Fibroblast of gingiva (primary cell): Measurements from ENCODE around the gene ELMO1.

Source experiments
- DNase-seq: peaks from one replicate; pipeline ENCODE4 v3.0.0-alpha.2; 2011; ENCODE audit warnings: low read depth

ELMO1 gene

DNA sequence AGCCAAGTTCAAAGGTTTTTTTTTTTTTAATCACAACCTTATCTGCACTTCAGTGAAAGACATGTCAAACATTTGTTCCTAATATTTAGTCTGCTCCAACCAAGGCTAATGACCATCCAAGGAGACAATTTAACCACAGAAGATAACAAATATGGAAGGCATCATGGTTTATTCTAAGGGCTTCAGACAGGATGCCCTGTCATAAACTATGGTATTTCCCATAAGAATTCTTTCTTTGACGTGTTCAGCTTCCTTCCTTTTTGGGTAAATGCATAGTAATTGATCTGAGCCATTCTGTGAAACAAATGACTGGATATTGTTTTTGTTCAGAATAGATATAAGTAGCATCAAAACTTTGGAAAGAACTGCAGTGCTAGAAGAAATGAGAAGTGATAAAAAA is 397.9 kb downstream of the ELMO1 start:
- DNase-seq = no peak

DNA sequence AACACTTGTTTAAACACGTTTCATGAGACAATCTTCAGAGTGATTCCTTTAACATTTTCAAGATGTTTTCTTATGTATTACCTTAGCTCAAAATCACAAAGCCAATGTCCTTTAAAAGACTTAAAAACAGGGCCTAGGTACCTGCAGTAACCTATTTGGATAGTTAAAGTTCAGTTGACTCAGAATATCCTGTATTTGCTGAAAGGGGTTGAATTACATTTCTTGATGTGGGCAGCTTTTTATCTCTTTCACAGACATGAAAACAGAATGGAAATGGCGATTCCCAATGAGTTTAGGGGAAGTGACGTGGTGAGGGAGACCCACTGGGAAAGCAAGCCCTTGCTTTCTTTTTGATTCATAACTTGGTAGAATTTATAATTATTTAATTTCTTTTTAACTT is 400.0 kb downstream of the ELMO1 start:
- no peak for DNase-seq

DNA sequence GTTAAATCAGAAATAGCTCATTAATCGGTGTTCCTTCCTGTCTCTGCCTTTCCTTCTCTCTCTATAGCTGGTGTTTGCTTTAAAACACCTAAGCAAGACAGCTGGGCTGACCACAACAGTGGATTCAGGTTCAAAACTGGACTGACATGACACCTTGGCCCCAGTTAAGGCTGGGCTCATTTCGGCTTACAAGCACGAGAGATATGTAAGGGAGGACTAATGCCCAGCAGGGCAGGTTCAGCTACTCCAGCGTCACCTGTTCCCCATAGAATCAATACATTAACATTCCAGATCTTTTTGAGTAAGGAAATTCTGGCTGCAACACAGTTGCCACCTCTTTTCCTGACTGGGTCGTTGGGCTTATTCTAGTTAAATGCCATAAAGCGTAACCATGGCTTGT is 401.4 kb downstream of the ELMO1 start:
- no peak for DNase-seq

DNA sequence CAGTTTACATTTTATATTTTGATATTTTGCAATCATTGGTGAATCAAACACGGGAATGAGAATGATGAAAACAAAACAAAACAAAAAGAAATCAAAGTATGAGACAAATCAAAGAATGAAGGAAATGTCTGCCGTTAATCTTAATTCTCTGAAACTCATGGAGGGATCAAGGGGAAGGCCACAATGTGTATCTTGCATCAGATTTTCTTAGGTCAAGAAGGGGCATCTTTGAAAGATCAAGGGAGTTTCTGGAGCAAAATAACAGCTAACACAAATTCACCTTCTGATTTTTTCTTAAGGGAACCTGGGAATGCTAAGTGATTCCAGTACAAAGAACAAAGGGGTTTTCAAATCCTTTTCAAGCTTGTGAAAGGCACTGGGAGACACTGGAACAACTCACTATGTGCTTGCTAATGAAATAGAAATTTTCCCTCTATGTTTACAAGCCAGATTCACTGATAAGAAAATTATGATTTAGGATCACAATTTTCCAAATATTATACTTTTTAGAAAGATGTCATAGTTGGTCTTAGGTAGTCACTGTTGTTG is 402.1 kb downstream of the ELMO1 start:
- no peak for DNase-seq

DNA sequence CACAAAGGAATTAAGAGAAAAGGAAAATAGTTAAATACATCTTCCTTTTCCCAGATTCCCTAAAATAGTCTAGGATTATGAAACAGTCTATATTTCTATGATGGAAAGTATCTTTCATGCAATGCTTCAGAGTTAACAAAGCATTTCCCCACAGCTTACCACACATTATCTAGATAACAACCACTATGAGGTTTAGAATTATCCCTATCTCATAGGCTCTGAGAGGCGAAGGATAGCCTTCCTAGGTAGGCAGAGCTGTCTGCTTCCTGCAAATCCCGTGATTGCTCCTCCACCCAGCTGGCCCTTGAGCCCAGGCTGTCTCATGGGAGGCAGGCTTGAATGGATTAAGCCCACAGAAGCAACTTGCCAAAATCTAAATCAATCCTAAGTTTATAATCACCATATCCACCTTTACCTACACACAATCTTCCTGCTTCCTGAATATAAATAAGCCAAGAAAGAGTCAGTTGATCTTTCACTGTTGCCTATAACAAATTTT is 402.9 kb downstream of the ELMO1 start:
- no peak for DNase-seq

DNA sequence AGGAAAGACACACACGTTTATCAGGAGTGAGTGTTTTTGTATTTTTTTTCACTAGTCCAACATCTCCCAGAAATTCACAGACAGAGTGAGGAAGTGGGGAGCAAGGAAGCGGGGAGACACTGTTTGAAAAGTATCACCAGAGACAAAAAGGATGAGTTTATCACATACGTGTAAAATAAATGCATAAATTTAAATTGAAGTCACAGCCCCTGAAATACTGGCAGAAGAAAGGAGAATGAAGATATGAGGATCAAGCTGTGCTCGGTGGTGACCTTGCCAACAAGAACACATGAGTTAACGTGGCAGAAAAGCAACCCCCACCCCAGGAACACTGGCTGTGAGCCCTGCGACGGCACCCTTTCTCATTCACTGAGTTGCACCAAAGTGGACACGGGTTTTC is 407.2 kb downstream of the ELMO1 start:
- no peak for DNase-seq

DNA sequence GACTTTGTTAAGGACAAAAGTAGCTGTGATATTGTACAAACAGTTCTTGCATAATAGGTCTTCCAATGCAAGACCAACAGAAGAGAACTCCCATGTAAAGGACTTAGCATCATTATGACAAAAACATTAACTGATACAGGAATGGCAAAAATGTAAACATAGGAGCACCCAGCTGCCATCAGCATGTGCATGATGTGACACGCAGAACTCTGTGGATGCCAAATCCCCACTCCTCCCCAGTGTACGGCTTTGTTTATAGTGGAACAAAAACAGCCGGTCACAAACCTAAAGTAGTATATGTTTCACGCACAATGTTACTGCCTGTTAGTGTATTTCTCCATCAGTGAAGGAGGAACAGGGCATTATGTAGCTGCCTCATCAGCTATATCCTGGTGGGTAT is 408.3 kb downstream of the ELMO1 start:
- peak; percentile 32 for DNase-seq

DNA sequence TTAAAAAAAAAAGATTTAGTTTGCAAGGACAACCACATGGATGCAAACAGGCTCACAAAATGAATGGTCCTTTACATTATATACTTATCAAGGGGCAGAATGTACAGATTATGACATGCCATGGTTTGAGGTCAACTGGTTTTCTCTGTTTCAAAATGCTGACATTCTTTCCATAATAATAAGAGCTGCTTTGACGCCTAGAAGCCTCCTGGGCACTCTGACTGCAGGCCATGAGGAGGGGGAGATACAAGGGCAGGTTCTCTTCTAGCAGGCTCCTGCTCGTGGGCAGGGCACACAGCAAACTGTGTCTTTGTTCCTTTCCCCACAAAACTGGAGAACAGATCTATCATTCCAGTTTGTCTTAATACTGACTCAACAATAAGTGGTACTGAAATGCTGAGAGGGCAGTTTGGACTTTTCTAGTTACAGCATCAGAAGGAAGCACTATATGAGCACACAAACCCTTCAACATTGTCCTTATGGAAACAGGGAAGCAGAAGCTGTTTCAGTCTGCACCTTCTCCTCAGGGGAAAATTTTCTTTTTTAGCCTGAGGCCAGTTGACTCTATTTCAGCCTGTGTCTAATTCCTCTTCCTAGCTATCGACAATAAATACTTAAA is 409.4 kb downstream of the ELMO1 start:
- no peak for DNase-seq

DNA sequence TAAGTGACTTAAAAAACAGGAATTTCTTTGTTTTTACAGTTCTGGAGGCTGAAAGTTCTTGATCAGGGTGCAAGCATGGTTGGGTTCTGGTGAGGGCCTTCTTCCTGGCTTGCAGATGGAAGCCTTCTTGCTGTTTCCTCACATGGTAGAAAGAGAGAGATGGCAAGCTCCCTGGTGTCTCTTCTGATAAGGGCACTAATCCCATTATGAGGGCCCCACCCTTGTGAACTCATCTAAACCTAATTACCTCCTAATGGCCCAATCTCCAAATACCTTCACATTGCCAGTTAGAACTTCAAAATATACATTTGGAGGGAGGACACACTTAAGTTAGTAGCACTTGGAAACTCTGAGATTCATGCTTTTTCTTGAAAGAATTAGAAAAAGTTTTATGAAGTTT is 410.0 kb downstream of the ELMO1 start:
- DNase-seq = no peak

DNA sequence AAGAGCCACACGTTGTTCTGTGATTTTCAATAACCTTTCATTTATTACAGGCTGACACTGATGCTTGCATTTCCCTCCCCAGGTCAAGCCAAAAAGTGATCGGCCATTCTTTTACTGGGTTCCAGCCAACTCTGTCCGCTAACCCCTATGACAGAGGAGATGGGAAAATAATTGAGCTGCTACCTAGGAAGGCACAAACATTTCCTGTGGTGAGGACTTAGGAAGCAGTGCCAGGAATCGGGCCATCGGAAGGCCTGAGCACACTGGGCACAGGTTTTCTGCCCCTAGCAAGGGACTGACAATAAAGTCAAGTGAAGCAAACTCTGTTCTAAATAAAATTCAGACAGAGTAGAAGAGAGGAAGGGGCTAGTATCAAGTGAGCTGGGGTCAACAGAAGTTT is 411.4 kb downstream of the ELMO1 start:
- DNase-seq = no peak

DNA sequence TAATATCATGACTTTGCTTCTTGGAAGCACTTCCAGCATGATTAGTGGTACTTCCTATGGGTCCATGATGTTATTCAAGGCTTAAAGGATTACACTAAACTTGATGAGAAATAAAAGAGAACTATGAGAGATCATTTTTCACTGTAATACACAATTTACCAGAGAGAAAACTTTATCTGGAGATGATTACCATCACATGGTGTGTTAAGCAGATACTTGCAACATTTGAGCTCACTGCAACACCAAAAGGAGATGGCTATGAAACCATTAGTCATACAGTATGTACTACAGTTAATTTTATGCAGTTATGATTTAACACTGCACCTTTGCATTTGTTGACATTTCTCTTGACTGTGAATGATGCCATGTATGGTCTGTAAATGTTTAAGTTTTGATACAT is 413.0 kb downstream of the ELMO1 start:
- peak; percentile 69 for DNase-seq

DNA sequence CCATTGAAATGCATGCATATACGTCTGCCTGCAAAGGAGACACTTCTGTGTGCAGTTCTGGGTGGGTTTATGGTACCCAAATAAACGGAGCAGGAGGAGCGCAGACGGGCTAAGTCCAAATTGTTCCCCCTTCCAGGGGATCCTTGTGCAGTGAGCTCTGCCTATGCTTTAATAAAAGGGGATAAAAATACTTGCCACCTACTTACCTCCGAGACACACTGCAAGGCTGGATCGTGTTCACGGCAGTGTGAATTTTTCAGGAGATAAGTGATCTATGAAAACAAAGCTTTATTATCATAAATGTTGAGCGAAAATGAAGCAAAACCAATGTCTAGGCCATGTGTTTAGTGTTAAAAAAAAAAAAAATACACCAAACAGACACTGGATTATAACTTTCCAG is 415.5 kb downstream of the ELMO1 start:
- DNase-seq = no peak

DNA sequence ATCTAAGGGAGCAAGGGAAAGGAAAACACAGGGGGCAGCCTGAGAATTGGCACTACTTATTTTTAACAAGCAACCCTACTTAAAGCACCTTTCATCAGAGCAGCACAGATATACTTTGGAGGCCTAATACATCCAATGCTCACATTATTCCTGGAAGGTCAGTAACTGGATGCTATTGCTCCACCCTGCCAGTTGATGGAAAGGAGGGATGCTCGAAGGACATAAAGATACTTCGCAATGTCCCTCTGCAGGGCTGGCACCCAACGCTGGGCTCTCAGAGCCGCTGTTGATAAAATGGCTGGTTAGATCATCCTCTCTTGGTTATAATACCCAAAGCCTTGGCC is 416.4 kb downstream of the ELMO1 start:
- DNase-seq = no peak

DNA sequence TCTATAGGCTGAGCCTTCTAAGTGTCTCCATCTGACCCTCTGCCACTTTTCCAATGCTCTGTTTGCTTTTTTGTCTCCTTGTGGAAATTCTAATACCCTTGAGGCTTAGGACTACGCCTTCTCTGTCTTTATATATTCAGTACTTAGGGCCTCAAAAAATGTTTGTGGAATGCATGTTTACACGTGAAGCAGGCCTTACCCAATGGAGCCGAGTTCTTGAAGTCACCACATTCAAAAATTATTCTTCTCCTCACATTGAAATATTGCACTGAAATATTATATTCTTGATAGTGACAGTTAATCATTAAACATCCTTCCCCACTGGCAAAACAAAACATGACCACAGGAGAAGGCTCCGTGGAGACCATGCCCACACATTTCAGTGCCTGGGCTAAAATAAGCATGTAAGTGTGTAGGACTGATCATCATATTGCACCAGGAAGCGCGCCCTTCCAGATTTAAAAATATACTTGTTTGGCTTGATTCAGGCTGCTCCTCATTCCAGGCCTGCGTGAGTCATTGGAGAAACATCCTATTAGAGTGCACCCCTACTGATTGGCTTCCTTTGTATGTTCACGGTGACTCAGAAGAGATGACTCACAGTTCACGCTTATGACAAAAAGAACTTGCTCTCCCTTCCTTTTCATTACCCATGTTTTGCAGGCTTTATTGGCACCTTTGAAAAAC is 416.9 kb downstream of the ELMO1 start:
- peak; percentile 98 for DNase-seq

DNA sequence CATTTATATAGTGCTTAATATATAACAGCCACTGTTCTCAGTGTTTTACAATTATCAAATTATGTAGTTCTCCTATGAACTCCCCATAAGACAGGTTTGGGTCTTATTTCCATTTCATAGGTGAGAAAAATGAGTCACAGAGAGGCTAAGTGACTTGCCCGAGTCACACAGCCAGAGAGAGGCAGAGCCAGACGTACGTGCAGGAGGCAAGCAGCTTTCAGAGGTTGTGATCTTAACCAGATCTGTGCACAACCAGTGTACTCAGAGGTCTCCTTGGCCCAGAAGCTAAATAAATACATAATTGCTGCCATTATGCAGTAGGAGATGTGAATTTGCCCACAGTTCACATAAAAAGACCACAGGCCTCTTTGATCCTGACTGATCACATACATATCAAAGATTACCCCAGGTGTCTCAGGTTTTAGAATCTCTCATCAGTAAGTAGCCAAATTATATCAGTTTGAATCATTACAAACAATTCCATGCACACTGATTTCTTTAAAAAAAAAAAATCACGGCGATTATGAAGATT is 419.7 kb downstream of the ELMO1 start:
- no peak for DNase-seq

DNA sequence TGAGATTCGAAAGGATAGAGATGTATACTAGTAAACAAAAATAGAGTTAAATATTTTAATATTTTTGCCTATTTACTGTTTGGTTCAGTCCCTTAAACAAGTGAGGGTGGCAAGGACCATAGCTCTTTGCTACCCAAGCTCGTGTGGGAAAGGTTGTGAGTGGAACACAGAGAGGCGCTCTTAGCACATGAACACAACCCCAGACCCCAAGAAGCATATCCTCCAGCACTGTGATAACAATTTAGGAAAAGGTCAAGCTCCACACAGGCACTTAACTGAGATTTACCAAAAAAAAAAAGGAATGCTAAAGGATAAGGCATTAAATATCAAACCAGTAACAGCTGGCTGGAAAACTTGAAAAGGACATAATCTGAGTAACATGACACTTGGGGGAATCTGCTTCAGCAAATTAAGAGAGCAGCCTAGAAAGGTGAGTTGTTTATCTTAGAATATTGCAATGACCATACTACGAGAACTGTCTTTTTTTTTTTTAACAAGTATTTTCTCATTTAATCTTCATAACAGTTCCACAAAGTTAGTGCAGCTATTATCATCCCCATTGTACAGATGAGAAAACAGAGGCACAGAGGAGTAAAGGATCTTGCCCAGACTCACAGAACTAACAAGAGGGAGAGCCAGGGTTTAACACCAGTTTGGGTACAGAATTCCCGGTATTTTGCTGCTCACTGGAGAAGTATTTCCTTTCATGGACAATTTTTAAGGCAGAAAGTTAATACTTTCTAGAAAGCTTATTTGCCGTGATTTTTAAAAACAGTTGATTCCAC is 420.9 kb downstream of the ELMO1 start:
- DNase-seq = no peak

DNA sequence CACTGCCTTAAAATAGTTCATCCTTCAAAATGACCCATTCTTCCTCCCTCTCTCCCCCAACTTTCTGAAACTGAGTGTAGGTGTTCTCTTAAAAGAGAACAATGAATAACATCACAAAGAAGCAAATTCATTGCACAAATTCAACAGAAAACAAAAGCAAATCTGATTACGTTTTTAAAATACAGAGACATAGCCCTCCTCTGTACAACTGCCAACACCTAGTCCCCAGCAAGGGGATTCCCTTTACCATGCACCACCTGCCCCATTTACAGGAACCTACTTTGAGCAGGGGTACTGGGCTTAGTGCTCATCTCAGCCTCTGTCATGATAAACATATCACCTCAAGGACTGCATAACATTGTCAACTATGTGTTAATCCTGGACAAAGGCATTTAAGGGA is 421.6 kb downstream of the ELMO1 start:
- no peak for DNase-seq

DNA sequence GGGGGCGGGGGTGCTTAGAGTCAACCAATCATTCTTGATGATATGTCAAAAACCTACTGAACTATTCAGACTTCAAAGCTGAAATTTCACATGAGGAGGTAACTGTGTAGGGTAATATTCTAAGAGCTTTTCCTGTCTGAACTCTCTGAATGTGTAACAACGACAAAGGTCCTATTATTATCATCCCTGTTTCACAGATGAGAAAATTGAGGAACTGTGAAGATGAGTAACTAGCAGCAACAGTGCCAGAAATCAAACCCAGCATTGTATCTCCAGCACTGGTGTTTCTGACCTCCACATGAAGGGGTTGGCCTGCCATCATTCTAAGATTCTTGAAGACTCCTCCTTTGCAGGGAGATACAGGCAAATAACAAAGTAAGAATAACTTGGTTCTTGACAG is 429.7 kb downstream of the ELMO1 start:
- no peak for DNase-seq

DNA sequence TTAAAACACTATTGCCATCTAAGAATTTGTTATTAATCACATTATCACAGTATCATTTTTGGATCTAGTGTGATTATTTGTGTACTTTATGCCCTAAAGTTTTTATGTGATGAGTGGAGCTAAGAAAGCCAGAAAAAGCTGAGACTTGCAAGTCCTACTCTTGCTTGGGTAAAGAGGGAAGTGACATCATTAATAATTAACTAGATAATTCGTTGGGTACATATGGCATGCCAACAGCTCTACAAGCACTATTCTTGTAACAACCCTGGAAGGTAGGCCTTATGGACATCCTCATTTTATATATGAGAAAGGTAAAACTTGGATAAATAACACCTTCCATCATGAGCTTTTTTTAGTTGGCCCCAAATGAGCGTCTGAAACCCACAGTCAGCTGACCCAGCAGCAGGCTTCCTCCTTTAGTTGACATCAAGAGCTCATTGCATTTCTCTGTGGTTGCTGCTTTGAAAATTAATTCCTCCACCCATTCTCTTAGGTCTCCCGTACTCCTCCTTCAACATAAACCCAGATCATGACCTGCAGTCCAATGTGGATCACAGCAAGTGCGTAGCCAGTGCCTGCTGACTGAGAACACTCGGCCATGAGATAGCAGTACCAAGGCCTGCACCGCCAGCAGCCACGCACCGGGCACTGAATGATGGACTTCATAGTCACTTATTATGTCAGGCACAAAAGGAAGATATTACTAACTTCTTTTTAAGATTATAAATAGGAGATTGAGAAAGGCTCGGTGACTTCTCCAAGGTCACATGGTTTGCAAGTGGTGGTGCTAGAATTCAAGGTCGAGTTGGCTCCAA is 432.4 kb downstream of the ELMO1 start:
- no peak for DNase-seq

DNA sequence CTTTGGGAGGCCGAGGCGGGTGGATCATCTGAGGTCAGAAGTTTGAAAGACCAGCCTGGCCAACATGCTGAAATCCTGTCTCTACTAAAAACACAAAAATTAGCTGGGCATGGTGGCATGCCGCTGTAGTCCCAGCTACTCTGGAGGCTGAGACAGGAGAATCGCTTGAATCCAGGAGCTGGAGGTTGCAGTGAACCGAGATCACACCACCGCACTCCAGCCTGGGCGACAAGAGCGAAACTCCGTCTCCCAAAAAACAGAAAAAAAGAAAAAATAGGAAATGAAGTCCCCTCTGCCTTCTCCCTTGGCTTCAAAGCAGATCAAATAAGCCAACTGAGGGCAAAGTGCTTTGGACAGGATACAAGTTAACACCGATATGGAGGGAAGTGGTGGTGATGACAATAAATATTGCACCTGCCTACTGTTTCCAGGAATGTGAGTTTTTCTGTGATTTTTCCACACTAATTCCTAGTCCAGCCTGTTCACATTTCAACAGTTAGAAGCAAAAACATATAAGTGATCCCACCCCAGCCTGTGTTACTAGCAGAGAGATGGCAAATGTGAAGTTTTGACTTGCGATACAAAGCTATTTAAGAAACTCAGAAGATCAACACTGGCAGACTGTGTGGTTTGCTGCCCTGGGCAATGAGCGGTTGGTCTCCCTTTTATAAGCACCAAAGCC is 433.2 kb downstream of the ELMO1 start:
- DNase-seq = no peak

DNA sequence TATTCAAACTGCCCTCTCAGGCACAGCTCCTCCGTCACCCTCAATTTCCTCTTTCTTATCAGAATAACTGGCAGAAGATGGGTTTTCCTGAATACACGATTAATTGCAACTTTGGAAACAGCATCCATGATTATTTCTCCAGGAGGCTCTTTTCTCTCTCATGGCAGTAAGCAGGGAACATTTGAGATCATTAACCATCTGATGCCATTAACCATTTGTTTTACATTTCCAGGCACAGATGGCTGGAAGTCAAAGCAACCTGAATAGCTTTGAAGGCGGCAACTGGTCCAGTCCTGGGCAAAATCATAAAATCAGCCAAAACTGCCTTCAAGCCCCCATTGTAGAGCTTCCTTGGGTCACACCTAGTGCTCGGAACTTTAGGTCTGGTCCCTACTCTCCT is 434.9 kb downstream of the ELMO1 start:
- DNase-seq = no peak
